HG03060 (cell line): Measurements from ENCODE around the gene EEA1.
"Not testable (repeated sequence)": the region's sequence is repeated elsewhere in the genome, so short reads cannot be mapped to it uniquely, and the experiment has no call there.

ENCODE experiments used
- ATAC-seq: cut with Tn5 transposase; IDR thresholded peaks from one replicate; pipeline ENCODE4 v1.9.1; 2021; ENCODE audit warnings: low read depth, moderate number of reproducible peaks; ENCODE audit not compliant: unreplicated experiment

Gene EEA1

GRCh38 chr12:92759634-92760268, 169.3 kb downstream of the EEA1 start:
- ATAC-seq: no peak

DNA sequence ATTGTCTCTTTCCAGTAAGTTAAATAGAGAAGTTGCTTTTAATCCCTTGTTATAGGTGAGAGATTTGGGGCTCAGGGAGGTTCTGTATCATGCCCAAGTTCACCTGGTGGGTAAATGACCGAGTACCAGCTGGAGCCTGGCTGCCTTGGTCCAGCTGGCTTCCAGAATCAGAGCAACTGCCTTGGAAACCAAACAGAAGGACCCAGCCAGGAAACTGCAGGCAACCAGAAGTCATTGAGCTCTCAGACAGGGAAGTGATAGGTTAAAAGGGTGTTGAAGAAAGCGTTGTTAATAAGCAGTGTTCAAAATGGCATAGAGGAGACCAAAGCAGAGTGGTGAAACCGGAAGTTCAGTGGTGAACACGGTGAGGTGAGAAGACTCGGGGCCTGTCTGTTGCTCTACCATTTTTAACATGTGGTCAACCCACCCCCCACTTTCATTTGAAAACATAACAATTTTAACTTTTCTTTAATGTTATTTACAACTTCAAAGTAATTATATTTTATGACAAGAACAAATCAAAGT, 171.4 kb downstream of the EEA1 start:
- ATAC-seq: no peak

DNA sequence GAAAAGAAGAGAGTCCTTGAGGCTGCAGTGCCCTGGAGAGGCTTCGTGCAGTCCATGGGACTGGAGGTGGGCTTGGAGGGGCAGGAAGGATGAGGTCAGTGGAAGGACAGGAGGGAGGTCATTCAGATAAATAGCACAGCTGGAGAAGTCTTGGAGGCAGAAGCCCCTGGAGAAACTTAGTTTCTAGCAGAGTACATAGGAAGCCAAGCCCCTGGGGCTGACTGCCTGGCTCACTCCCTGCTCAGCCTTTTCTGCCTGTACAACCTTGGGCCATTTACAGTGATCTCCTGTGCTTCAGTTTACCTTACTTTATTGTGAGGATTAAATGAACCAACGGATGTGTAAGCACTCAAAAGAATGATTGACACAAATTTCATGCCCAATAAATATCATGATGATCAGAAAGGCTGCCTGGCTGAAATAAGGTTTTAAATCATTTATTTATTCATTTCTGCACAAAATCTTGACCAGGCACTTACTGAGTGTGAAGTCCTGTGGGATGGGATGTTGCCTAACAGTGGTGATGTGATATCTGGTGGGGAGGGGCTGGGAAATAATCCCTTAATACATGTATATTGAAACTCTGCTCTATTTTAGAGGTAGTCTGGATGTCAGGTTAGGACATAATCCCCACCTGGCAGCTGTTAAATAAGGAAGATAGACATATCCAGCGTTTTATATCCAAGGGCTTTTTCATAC, 172.0 kb downstream of the EEA1 start:
- ATAC-seq: no peak

GRCh38 chr12:92753976-92754885, 174.9 kb downstream of the EEA1 start:
- no peak for ATAC-seq

DNA sequence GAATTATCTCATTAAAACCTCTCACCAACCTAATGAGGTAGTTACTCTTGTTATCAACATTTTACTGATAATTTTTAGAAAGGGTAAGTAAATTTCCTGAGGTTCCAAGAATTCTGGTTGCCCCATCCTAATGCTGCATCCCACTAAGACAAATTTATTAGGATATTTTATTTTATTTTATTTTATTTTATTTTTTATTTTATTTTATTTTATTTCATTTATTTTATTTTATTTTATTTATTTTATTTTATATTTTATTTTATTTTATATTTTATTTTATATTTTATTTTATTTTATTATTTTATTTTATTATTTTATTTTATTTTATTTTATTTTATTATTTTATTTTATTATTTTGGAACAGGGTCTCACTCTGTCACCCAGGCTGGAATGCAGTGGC, 179.4 kb downstream of the EEA1 start:
- ATAC-seq: not testable (repeated sequence)

- no peak for ATAC-seq
Observed at GRCh38 chr12:92747151-92747550, 181.9 kb downstream of the EEA1 start.

DNA sequence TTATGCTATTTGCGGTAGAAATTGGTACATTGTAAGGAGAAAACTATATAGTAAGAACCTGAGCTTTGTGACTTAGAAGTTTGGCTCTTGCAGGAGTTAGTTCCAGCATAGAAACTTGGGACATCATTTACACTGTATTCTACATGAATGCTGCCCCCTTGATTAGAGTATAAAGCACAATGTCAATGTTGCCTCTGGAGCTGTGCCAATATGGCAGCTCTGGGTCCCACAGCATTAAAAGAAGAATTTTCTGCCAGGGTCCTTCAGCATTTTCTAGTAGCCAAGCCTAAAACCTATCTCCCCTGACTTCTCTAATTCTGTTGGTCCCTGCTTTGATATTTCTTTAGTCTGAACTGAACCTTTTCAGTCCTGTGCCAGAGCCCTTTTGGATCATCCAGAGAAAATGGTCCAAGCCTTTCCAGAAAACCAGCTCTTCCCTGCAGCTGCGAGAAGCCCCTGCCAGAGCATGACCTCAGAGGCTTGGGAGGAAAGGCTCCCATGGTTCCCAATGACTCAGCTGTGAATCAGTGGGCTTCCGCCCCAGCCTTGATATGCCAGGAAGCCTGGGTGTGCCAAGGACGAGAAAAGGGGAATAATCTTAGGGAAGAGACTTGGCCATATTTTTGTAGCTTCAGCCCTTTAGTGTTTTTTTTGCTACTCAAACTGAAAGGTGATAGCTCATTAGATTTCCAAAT, 183.1 kb downstream of the EEA1 start:
- ATAC-seq: no peak

- no peak for ATAC-seq
Observed at GRCh38 chr12:92743026-92743425, 186.1 kb downstream of the EEA1 start.

DNA sequence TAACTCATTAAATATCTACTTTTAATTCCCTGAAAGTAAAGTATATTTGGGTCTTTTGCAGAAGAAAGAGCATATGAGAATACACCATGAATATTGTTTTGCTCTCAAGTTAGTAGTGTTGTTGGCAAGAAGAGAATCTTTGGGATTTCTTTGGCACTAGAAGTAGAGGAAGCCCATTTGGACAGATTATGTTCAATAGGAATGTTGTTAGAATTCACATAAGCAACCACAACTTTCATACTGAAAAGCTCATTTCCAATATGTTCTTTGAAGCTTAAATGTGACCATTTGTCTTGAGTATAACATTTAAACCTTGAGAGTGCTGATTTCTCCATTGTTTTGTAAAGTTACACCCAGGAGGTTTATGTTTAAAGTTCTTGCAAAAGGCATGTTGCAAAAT, 188.7 kb downstream of the EEA1 start:
- no peak for ATAC-seq

GRCh38 chr12:92739113-92739512, 190.0 kb downstream of the EEA1 start:
- ATAC-seq: no peak

DNA sequence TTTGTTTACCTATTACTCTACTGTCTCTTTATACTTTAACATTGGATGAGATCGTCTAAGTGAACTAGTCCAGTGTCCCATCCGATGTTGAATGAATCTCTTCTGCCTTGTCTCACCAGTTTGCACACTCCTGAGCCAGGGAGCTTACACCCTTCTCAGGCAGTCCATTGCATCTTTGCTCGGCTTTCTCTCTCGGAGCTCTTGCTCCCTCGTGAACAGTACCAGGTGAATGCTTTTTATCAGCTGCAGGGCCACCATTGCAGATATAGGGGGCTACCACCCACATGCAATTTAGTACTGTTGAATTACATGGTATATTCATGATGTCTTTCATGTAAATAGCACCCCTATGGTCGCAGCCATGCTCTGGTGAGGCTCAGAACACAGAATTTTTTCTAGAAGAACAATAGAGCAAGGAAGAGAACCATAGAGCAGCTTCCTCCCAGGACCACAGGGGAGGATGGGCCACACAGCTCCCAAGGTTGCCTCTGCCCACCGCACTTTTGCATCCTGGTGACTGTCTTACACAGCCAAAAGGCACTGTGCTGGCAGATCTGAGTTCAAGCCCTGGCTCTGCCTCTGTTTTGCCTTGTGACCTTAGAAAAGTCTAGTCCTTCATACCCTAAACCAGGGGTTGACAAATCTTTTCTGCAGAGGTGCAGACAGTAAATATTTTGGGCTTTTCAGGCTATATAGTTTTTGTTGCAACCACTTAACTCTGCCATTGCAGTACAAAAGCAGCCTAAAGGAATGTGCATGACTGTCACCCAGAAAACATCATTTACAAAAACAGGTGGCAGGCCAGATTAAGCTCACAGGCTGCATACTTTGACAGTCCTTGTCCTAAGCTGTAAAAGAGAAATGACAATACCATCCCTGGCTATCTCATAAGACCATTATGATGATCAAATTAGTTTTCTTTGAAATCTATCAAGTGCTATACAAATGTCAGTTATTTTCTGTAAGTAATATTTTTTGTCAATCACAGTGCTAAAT, 190.9 kb downstream of the EEA1 start:
- no peak for ATAC-seq

- ATAC-seq: no peak
Observed at GRCh38 chr12:92736605-92737004, 192.5 kb downstream of the EEA1 start.

DNA sequence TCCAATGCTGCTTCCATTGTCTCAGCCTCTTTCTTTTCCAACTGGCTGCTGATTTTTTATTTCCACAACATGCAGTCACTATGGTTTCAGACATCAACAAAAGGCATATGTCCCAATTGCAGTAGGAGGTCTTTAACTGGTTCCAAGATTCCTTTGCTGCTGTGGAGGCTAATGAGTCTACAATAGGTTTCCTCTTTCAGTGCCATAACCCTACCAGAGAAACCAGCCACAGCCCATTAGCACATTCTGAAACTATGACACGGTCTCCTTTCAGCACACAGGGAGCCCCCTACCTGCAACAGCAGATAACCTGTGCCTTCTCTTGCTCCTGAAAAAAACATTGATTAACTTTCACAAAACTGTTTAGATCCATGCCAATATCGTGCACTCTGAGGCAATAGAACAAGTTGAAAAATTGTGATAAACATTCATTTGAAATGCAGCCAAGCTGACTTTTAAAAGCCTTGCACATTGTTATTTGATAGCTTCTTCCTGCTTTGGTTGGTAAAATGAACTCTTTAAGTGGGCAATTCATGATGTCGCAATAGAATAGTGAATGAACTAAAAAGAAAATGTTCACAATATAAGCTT, 193.9 kb downstream of the EEA1 start:
- ATAC-seq: peak; percentile 69

DNA sequence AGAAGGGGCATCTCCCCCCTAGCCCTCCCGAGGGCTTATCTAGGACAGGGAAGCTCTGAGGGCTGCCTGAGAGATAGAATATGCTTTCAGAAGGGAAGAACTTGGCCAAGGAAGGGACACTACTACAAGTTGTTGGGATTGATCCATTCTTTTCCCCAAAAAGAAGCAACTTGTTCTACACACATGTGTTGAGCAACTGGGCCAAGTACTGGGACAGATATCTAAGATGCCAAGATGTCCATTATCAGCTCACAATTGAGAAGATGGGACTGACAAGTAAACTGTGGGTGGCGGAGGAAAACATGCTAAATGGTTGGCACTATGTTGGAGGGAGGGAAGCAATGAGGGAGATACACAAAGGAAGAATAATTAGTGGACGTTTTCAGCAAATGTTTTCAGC, 195.4 kb downstream of the EEA1 start:
- ATAC-seq: no peak

DNA sequence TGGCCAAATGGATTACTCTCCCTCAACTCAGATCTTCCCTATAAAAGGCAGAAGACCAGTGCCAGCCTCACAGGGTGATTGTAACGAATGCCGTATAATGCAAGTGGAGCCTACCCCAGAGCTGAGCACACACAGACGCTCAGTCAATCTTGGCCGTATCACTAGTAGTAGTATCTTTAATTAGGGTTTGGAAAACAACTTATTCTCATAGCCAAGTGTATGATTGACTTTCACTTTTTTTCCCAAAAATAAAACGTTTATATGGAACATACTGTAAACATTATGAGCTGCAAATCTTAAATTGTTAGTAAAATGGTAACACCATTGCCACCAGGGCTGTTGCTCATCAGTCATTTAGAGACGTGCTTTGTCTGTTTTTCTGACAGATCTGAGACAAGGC, 195.9 kb downstream of the EEA1 start:
- no peak for ATAC-seq

DNA sequence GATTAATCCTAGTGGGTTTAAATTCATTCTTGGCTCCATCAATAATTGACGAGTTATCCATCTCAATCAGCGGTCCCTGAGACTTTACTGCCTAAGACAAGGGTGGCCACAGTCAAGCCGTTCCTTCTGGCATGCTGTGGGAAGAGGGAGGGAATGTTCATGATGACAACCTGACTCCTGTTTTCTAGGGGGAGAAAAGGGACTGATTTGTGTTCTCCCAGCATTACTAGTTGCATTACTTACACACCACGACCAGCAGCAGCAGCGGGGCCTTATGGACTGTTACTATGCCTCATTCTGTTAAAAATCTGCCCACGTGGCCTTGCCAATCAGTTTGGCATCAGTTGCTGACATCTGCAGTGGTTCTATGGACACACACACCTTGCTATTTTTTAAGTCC, 196.4 kb downstream of the EEA1 start:
- ATAC-seq: no peak

DNA sequence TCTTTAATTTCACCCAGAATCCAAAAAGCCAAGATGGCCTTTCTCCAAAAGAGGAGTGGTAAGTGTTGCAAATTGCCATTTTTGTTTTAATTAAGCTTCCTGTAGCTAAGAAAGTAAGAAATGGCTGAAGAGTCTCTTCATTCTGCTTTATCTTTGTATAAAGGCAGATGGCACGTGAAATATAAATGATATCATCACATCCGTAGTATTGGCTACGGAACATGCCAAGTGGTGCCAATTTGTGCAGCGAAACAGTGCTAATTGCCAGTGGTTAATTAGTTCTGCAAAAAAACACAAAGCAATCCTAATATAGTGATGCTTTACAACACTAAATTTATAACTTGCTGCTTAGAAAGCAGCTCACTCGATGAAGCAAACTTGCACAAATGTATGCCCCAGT, 196.9 kb downstream of the EEA1 start:
- ATAC-seq: no peak

DNA sequence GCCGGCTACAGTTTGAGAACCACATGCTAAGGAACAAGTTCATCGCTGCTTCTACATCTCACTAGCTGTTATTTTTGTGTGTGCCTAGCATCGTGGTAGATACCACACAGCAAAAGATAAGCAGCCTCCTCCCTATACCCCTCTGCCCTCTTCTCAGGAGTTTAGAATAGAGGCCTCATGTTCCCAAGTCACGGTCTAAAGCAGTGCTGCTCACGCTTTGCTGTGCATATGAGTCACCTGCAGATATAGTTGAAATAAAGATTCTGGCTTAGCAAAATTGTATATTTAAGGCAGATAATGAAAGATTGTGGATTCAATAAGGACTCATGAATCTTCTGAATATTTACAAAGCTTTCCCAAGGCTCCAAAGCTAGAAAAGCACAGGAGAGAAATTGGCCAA, 198.3 kb downstream of the EEA1 start:
- ATAC-seq: no peak

DNA sequence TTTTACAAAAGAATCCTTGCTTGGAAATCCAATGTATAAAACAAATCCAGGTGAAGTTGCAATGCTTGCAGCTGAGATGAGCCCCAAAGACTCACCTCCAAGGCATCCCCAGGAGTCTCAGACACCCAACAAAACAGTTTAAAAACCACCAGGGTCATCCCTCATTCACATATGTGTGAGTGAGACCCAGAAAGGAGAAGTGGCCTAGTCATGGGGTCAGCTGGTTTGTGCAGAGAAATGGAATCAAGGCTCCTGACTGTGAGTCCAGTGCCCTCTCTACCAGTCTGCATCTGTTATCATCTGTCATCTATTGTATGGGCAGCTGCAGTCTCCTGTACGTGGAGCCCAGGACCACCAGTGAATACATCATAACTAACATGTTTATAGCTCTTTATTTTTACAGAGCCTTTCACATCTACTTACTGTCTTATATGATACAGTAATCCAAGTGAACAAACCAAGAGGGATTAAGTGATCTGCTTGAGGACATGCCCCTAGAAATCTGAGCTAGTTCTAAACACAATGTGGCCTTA, 199.3 kb downstream of the EEA1 start:
- ATAC-seq: no peak
